Adrenal gland (tissue), 5 donors: Measurements from ENCODE around the gene VSIR.

Experiments used
- POLR2A ChIP-seq, 2 donors: fragments of 450-650 bp; IDR thresholded peaks; one replicate each; pipeline ENCODE4 v1.6.1; 2017; ENCODE audit warnings: antibody characterized with exemption in 2 of 2, mild to moderate bottlenecking in 2 of 2, moderate library complexity in 1 of 2
- TF ChIP-seq, protein P1 (sequence below), 6 experiments: fragments of 450-650 bp in 4 of 6; fragments of 200-600 bp in 2 of 6; sonication (generic) in 1 of 6; IDR thresholded peaks; 1 replicate in 5 of 6; 2 replicates in 1 of 6; pipeline versions ENCODE4 v1.5.1 to v1.8.0; 2016 to 2021; ENCODE audit warnings: antibody characterized with exemption in 6 of 6, mild to moderate bottlenecking in 2 of 6, moderate library complexity in 1 of 6
- donor health status: DM: no; HTN: no; CAD: no.

DNA sequence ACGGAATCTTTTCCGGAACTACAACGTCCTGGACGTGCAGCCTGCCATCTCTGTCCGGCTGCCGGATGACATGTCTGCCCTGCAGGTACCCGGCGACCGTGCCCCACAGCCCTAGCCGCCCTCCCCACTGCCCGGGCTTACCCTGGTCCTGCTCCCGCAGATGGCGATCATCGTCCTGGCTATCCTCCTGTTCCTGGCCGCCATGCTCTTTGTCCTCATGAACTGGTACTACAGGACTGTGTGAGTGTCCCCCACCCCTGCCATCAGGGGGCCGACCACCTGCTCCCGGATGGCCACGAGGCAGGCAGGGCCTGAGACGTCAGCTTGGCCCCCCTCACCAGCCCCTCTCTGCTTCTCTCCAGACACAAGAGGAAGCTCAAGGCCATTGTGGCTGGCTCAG, 38.0 kb upstream of the VSIR start:
- TF ChIP-seq, protein P1, sequence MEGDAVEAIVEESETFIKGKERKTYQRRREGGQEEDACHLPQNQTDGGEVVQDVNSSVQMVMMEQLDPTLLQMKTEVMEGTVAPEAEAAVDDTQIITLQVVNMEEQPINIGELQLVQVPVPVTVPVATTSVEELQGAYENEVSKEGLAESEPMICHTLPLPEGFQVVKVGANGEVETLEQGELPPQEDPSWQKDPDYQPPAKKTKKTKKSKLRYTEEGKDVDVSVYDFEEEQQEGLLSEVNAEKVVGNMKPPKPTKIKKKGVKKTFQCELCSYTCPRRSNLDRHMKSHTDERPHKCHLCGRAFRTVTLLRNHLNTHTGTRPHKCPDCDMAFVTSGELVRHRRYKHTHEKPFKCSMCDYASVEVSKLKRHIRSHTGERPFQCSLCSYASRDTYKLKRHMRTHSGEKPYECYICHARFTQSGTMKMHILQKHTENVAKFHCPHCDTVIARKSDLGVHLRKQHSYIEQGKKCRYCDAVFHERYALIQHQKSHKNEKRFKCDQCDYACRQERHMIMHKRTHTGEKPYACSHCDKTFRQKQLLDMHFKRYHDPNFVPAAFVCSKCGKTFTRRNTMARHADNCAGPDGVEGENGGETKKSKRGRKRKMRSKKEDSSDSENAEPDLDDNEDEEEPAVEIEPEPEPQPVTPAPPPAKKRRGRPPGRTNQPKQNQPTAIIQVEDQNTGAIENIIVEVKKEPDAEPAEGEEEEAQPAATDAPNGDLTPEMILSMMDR (IDR thresholded peaks at IDR 0.05) = no peak
- TF ChIP-seq POLR2A (IDR thresholded peaks at IDR 0.05) = no peak
